Measurements from ENCODE around the gene XPNPEP1.
A peak's percentile ranks its signal among the peaks of the same experiment; 100 is the strongest.

The XPNPEP1 gene

GRCh38 chr10:109902992-109903947 lies 20.0 kb downstream of the XPNPEP1 start:
- no peak for TF ChIP-seq CTCF (conservative IDR thresholded peaks at IDR 0.05; ENCODE audit: low read depth, low read length)
- no peak overlapping the region for H3K4me3 ChIP-seq (ENCODE audit: low read depth, low read length)
- DNase-seq (ENCODE audit: low read depth), result peak; percentile 60

- no peak overlapping the region for H3K4me3 ChIP-seq (ENCODE audit: low read depth, low read length)
- TF ChIP-seq CTCF (conservative IDR thresholded peaks at IDR 0.05; ENCODE audit: low read depth, low read length), result no peak
- DNase-seq (ENCODE audit: low read depth), result peak; percentile 59
Observed at GRCh38 chr10:109899356-109900331, 23.7 kb downstream of the XPNPEP1 start.

- peak; percentile 53 for DNase-seq (ENCODE audit: low read depth)
- no peak overlapping the region for H3K4me3 ChIP-seq (ENCODE audit: low read depth, low read length)
- TF ChIP-seq CTCF (conservative IDR thresholded peaks at IDR 0.05; ENCODE audit: low read depth, low read length), result no peak
Observed at GRCh38 chr10:109898666-109899355, 24.5 kb downstream of the XPNPEP1 start.

GRCh38 chr10:109898007-109898406 lies 25.3 kb downstream of the XPNPEP1 start:
- no peak for TF ChIP-seq CTCF (conservative IDR thresholded peaks at IDR 0.05; ENCODE audit: low read depth, low read length)
- DNase-seq (ENCODE audit: low read depth), result no peak
- no peak overlapping the region for H3K4me3 ChIP-seq (ENCODE audit: low read depth, low read length)

- DNase-seq (ENCODE audit: low read depth), result no peak
- TF ChIP-seq CTCF (conservative IDR thresholded peaks at IDR 0.05; ENCODE audit: low read depth, low read length), result no peak
- no peak overlapping the region for H3K4me3 ChIP-seq (ENCODE audit: low read depth, low read length)
Observed at GRCh38 chr10:109895848-109896247, 27.5 kb downstream of the XPNPEP1 start.

- peak; percentile 73 for DNase-seq (ENCODE audit: low read depth)
- TF ChIP-seq CTCF (conservative IDR thresholded peaks at IDR 0.05; ENCODE audit: low read depth, low read length), result no peak
- H3K4me3 ChIP-seq (ENCODE audit: low read depth, low read length), result no peak overlapping the region
Observed at GRCh38 chr10:109895095-109895818, 28.1 kb downstream of the XPNPEP1 start.

All from choroid plexus epithelial cell (primary cell).